Measurements from ENCODE around the gene OPN5.

The OPN5 gene

GRCh38 chr6:47865206-47865605 lies 83.4 kb downstream of the OPN5 start:
- no peak for DNase-seq (ENCODE audit: low read depth)

GRCh38 chr6:47875593-47875992 lies 93.8 kb downstream of the OPN5 start:
- DNase-seq (ENCODE audit: low read depth): no peak
